Tibial nerve (tissue), 3 donors: ENCODE data around the gene KIF12.

Source experiments
- POLR2A ChIP-seq, 2 donors: fragments of 450-650 bp; IDR thresholded peaks; one replicate each; pipeline ENCODE4 v1.6.1; 2017; ENCODE audit warnings: antibody characterized with exemption in 2 of 2, mild to moderate bottlenecking in 2 of 2, moderate library complexity in 2 of 2
- TF ChIP-seq, protein P1 (sequence below), 5 experiments: fragments of 200-600 bp in 3 of 5; fragments of 450-650 bp in 2 of 5; sonication (generic) in 3 of 5; IDR thresholded peaks; one replicate each; pipeline ENCODE4 v1.5.1; 2016 to 2019; ENCODE audit warnings: antibody characterized with exemption in 5 of 5, mild to moderate bottlenecking in 3 of 5, moderate library complexity in 2 of 5

DNA sequence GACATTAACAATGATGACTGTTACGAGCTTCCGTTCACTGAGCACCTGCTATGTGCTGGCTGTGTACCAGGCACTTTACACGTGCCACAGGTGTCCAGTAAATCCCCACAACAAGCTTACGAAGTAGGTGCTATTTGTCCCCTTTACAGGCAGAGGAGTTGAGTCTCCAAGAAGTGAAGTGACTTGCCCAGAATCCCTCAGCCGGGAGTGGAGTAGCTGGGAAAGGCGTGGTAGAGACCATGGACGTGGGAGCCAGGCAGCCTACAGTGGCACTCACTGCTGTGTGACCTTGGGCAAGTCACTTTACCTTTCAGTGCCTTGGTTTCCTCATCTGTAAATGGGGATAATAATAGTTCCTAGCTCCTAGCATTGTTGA lies 20.3 kb downstream of the KIF12 start:
- TF ChIP-seq, protein P1, sequence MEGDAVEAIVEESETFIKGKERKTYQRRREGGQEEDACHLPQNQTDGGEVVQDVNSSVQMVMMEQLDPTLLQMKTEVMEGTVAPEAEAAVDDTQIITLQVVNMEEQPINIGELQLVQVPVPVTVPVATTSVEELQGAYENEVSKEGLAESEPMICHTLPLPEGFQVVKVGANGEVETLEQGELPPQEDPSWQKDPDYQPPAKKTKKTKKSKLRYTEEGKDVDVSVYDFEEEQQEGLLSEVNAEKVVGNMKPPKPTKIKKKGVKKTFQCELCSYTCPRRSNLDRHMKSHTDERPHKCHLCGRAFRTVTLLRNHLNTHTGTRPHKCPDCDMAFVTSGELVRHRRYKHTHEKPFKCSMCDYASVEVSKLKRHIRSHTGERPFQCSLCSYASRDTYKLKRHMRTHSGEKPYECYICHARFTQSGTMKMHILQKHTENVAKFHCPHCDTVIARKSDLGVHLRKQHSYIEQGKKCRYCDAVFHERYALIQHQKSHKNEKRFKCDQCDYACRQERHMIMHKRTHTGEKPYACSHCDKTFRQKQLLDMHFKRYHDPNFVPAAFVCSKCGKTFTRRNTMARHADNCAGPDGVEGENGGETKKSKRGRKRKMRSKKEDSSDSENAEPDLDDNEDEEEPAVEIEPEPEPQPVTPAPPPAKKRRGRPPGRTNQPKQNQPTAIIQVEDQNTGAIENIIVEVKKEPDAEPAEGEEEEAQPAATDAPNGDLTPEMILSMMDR (IDR thresholded peaks at IDR 0.05): no peak
- TF ChIP-seq POLR2A (IDR thresholded peaks at IDR 0.05): no peak
